ENCODE data around the gene C5orf63. TPM values are rescaled to one million over a fixed set of nuclear protein-coding genes. Genes with fewer than 3 reads are reported as not detected.

C5orf63 gene
- total RNA-seq, 1 experiment from 2014 or later: 1.2 TPM

- no peak overlapping the region for H2BK20ac ChIP-seq (ENCODE audit: low read depth, low read length, poor library complexity, severe bottlenecking)
- no peak overlapping the region for H3K56ac ChIP-seq (ENCODE audit: insufficient read length, low read depth, low read length)
- H3K23me2 ChIP-seq (ENCODE audit: insufficient read length, low read depth, low read length, poor library complexity, severe bottlenecking): no peaks in the 10 kb centered on the region
- no peak overlapping the region for H4K8ac ChIP-seq (replicated peaks; ENCODE audit: insufficient read length, low read depth, low read length)
- no peak overlapping the region; a peak in 1 of 7 replicates for H3K27ac Mint-ChIP-seq
- H3K23ac ChIP-seq (ENCODE audit: insufficient read length, low read depth, low read length): no peak overlapping the region
- no peak for DNase-seq
- H3K79me2 ChIP-seq (ENCODE audit: insufficient read depth, low read length): no peaks in the 10 kb centered on the region
- H3K18ac ChIP-seq (ENCODE audit: insufficient read length, low read depth, low read length): no peak overlapping the region
- H3K4me1 Mint-ChIP-seq: peaks cover 8 to 10% of the 10 kb centered on the region in 2 experiments
- no CpG with 5 or more reads among the region's 2 CpGs for WGBS (ENCODE audit: extremely low coverage, insufficient read length, low lambda C conversion rate)
- no peak overlapping the region for H3T11ph ChIP-seq (ENCODE audit: low read length)
- no peak overlapping the region for H3K27ac ChIP-seq (ENCODE audit: insufficient read length, low read depth, low read length)
- no peak overlapping the region for H3K4me3 Mint-ChIP-seq
- no peak overlapping the region for H3K9ac ChIP-seq (ENCODE audit: extremely low read depth, insufficient read length, low read length)
- no peak overlapping the region for H4K91ac ChIP-seq (ENCODE audit: insufficient read length, low read depth, low read length)
- H2AK5ac ChIP-seq (ENCODE audit: insufficient read length, low read length): no peak overlapping the region
- no peaks in the 10 kb centered on the region for H3K27me3 Mint-ChIP-seq (ENCODE audit: low read depth)
- H3K79me1 ChIP-seq (ENCODE audit: insufficient read depth, low read depth, low read length, poor library complexity, severe bottlenecking): peaks cover 3% of the 10 kb centered on the region
- no peak for TF ChIP-seq CTCF (conservative IDR thresholded peaks at IDR 0.05)
- H2AFZ ChIP-seq (ENCODE audit: low read length): no peak overlapping the region
- no peak overlapping the region for H2BK120ac ChIP-seq (ENCODE audit: low read depth, low read length, poor library complexity, severe bottlenecking)
- H3K4ac ChIP-seq (ENCODE audit: low read depth, low read length): no peak overlapping the region
- H3K14ac ChIP-seq (ENCODE audit: insufficient read depth, low read length): no peak overlapping the region
- H4K5ac ChIP-seq (ENCODE audit: insufficient read length, low read depth, low read length): no peak overlapping the region
- no peaks in the 10 kb centered on the region for H3K27me3 ChIP-seq (ENCODE audit: insufficient read depth, low read length)
- H2BK15ac ChIP-seq (ENCODE audit: low read depth, low read length): no peak overlapping the region
- H3K36me3 Mint-ChIP-seq (ENCODE audit: insufficient read depth in 1 of 3, low read depth in 3 of 3): no peaks in the 10 kb centered on the region; a peak in 3 of 7 replicates
- H2BK12ac ChIP-seq (ENCODE audit: insufficient read length, low read depth, low read length): no peak overlapping the region
- H2BK5ac ChIP-seq (ENCODE audit: insufficient read length, low read length): no peak overlapping the region
- H3K9me3 ChIP-seq (ENCODE audit: control insufficient read depth, low read depth, low read length): no peaks in the 10 kb centered on the region
- no peak overlapping the region for H3K4me2 ChIP-seq (ENCODE audit: insufficient read depth, insufficient read length, low read length)
- H3K4me1 ChIP-seq (ENCODE audit: insufficient read depth, low read length): no peaks in the 10 kb centered on the region
- H4K20me1 ChIP-seq (ENCODE audit: control insufficient read depth, insufficient read depth, insufficient read length): no peaks in the 10 kb centered on the region
- H3K9me3 Mint-ChIP-seq: peaks cover 0 to 2% of the 10 kb centered on the region in 2 experiments; a peak in 1 of 5 replicates
Observed at GRCh38 chr5:127011961-127012644, 61.2 kb downstream of the C5orf63 start.

Data from H9 (cell line).